CD4-positive, alpha-beta T cell (primary cell): ENCODE data around the gene KCTD16. TPM values are rescaled to one million over a fixed set of nuclear protein-coding genes. Genes with fewer than 3 reads are reported as not detected.

Experiments
- ATAC-seq: fragments of 200-7000 bp; cut with Tn5 transposase; one replicate; pipeline ENCODE4 v1.10.0; 2022; ENCODE audit warnings: mild to moderate bottlenecking; ENCODE audit not compliant: poor library complexity
- CTCF ChIA-PET: fragments of 350-600 bp; sonication (Branson Sonifier 250); formaldehyde crosslinking; loops from one replicate; lab custom pipeline; 2021; ENCODE audit warnings: antibody characterized with exemption, inconsistent platforms; lab: Charles Lee
- POLR2A ChIA-PET: fragments of 350-600 bp; sonication (Branson Sonifier 250); formaldehyde crosslinking; loops from one replicate; lab custom pipeline; 2021; ENCODE audit warnings: antibody characterized with exemption, inconsistent platforms; lab: Charles Lee
- DNase-seq, 14 experiments: peaks; one replicate each; pipeline ENCODE4 v3.0.0-alpha.2; 2013 to 2020; ENCODE audit warnings: mixed read lengths in 2 of 14
- H3K27ac ChIP-seq, 2 donors: one replicate each; pipeline versions ENCODE4 v1.5.1 to v1.7.0; 2013; ENCODE audit warnings: low read length in 2 of 2, low read depth in 1 of 2, mild to moderate bottlenecking in 1 of 2
- H3K27me3 ChIP-seq, 2 experiments: 1 replicate in 1 of 2; 2 replicates in 1 of 2; pipeline versions ENCODE4 v1.6.1 to v1.7.0; 2013; ENCODE audit warnings: low read length in 2 of 2, control low read depth in 1 of 2, mild to moderate bottlenecking in 1 of 2, moderate library complexity in 1 of 2; ENCODE audit not compliant: insufficient read depth in 2 of 2, control insufficient read depth in 1 of 2
- H3K36me3 ChIP-seq: one replicate; pipeline ENCODE4 v1.6.1; 2013; ENCODE audit warnings: low read length, control low read depth; ENCODE audit not compliant: insufficient read depth
- H3K4me1 ChIP-seq: one replicate; pipeline ENCODE4 v1.6.1; 2013; ENCODE audit warnings: low read length, control low read depth; ENCODE audit not compliant: insufficient read depth
- H3K4me3 ChIP-seq: one replicate; pipeline ENCODE4 v1.5.1; 2013; ENCODE audit warnings: mild to moderate bottlenecking, low read length, moderate library complexity
- H3K9me3 ChIP-seq, 2 experiments: 1 replicate in 1 of 2; 2 replicates in 1 of 2; pipeline versions ENCODE4 v1.6.1 to v1.7.0; 2013; ENCODE audit warnings: low read length in 2 of 2, mild to moderate bottlenecking in 2 of 2, control low read depth in 1 of 2, moderate library complexity in 1 of 2; ENCODE audit not compliant: control insufficient read depth in 1 of 2, insufficient read depth in 1 of 2
- H3K27ac Mint-ChIP-seq: one replicate; pipeline ENCODE4 v1.8.0; 2020; ENCODE audit warnings: mixed read lengths
- H3K27me3 Mint-ChIP-seq: one replicate; pipeline ENCODE4 v1.8.0; 2021; ENCODE audit warnings: mixed read lengths
- H3K36me3 Mint-ChIP-seq: one replicate; pipeline ENCODE4 v1.8.0; 2021; ENCODE audit warnings: low read depth, mixed read lengths
- H3K4me1 Mint-ChIP-seq: one replicate; pipeline ENCODE4 v1.8.0; 2021; ENCODE audit warnings: low read depth, mixed read lengths
- H3K4me3 Mint-ChIP-seq: one replicate; pipeline ENCODE4 v1.8.0; 2020; ENCODE audit warnings: mild to moderate bottlenecking, mixed read lengths
- H3K9me3 Mint-ChIP-seq: one replicate; pipeline ENCODE4 v1.8.0; 2020; ENCODE audit warnings: mixed read lengths
- intact Hi-C, 2 experiments: fragments of 100-400 bp; cut with DNase I in 1 of 2; cut with micrococcal nuclease in 1 of 2; formaldehyde crosslinking; loops; one replicate each; pipeline versions ENCODE4 v1.15.1 to v1.9.0; 2023 to 2025; cut with DNase I, micrococcal nuclease
- total RNA-seq, 174 experiments: library from RNA in 2 of 174; stranded (reverse) in 2 of 174; gene quantifications; one replicate each; pipeline ENCODE4 v1.2.3 and lab custom pipeline; 2021 to 2026
- TF ChIP-seq, protein P1 (sequence below): fragments of 200-600 bp; IDR thresholded peaks from one replicate; pipeline ENCODE4 v1.8.0; 2022; ENCODE audit warnings: antibody characterized with exemption, mild to moderate bottlenecking

KCTD16 gene
- total RNA-seq, 2 experiments from 2014 or later, result not detected

GRCh38 chr5:144198386-144198785 is 27.7 kb downstream of the KCTD16 start:
- Histone ChIP-seq H3K27me3 (peaks cover 0 to 6% of the 10 kb centered on the region in 2 experiments), H3K4me1 (no peaks in the 10 kb centered on the region), H3K9me3 (no peaks in the 10 kb centered on the region), H3K36me3 (no peaks in the 10 kb centered on the region), H3K4me3 (no peak overlapping the region), H3K27ac (no peak overlapping the region)
- no peak for ATAC-seq
- intact Hi-C loops, result loop anchor here in 1 of 2 experiments (5.0 to 10.0 kb wide), 2 partner anchors 36 to 964 kb away; no protein-coding TSS in a partner anchor
- ChIA-PET CTCF (no interaction called here), POLR2A (no interaction called here)
- H3K36me3 Mint-ChIP-seq, result no peaks in the 10 kb centered on the region
- no peaks in the 10 kb centered on the region for H3K9me3 Mint-ChIP-seq
- no peaks in the 10 kb centered on the region for H3K4me1 Mint-ChIP-seq
- H3K27ac Mint-ChIP-seq, result no peak overlapping the region
- peaks cover 36% of the 10 kb centered on the region for H3K27me3 Mint-ChIP-seq
- no peak overlapping the region for H3K4me3 Mint-ChIP-seq
- no peak for DNase-seq
- TF ChIP-seq, protein P1, sequence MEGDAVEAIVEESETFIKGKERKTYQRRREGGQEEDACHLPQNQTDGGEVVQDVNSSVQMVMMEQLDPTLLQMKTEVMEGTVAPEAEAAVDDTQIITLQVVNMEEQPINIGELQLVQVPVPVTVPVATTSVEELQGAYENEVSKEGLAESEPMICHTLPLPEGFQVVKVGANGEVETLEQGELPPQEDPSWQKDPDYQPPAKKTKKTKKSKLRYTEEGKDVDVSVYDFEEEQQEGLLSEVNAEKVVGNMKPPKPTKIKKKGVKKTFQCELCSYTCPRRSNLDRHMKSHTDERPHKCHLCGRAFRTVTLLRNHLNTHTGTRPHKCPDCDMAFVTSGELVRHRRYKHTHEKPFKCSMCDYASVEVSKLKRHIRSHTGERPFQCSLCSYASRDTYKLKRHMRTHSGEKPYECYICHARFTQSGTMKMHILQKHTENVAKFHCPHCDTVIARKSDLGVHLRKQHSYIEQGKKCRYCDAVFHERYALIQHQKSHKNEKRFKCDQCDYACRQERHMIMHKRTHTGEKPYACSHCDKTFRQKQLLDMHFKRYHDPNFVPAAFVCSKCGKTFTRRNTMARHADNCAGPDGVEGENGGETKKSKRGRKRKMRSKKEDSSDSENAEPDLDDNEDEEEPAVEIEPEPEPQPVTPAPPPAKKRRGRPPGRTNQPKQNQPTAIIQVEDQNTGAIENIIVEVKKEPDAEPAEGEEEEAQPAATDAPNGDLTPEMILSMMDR, result no peak

- Mint-ChIP-seq H3K4me1 (peaks cover 4% of the 10 kb centered on the region), H3K36me3 (no peaks in the 10 kb centered on the region), H3K27me3 (peaks cover 63% of the 10 kb centered on the region), H3K27ac (no peak overlapping the region), H3K4me3 (no peak overlapping the region), H3K9me3 (no peaks in the 10 kb centered on the region)
- peaks cover 23 to 25% of the 10 kb centered on the region in 2 experiments for H3K27me3 ChIP-seq
- no peaks in the 10 kb centered on the region for H3K9me3 ChIP-seq
- POLR2A ChIA-PET, result no interaction called here
- ATAC-seq, result no peak
- H3K4me1 ChIP-seq, result peaks cover 6% of the 10 kb centered on the region
- CTCF ChIA-PET, result no interaction called here
- no peaks in the 10 kb centered on the region for H3K36me3 ChIP-seq
- H3K4me3 ChIP-seq, result no peak overlapping the region
- no peak overlapping the region for H3K27ac ChIP-seq
- DNase-seq, result no peak
- TF ChIP-seq, protein P1, result no peak
- intact Hi-C loops, result loop anchor here in 1 of 2 experiments (5.0 kb wide), 1 partner anchor 1926 kb away; no protein-coding TSS in a partner anchor
These were observed 30.9 kb downstream of the KCTD16 start for GRCh38 chr5:144201588-144201987.

DNA sequence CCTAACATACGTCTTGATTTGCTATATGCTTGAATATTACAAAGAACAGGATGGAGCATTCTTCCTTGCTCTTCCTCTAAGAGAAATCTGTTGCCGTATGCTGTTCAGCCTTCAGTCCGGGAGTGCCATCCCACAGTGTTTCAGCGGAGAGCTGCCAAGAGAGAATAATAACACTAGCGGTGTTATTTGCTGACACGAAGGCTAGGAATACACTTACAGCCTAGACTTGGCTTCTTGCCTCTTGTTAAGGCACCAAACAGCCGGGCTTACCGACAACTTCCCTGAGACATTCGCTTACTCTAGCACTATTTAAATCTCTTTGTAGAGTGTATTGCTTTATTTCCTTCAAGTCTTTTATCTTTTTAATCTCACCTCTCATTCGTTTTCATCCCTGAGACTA is 31.4 kb downstream of the KCTD16 start:
- Mint-ChIP-seq H3K4me3 (no peak overlapping the region), H3K27me3 (peaks cover 67% of the 10 kb centered on the region), H3K36me3 (no peaks in the 10 kb centered on the region), H3K9me3 (no peaks in the 10 kb centered on the region), H3K4me1 (peaks cover 4% of the 10 kb centered on the region), H3K27ac (no peak overlapping the region)
- Histone ChIP-seq H3K4me3 (no peak overlapping the region), H3K36me3 (no peaks in the 10 kb centered on the region), H3K27me3 (peaks cover 25 to 30% of the 10 kb centered on the region in 2 experiments), H3K4me1 (peaks cover 6% of the 10 kb centered on the region), H3K9me3 (no peaks in the 10 kb centered on the region), H3K27ac (no peak overlapping the region)
- ChIA-PET POLR2A (no interaction called here), CTCF (no interaction called here)
- DNase-seq, result no peak
- TF ChIP-seq, protein P1, result no peak
- intact Hi-C loops, result loop anchor here in 1 of 2 experiments (5.0 kb wide), 1 partner anchor 1925 kb away; no protein-coding TSS in a partner anchor
- ATAC-seq, result no peak
